GM21576 (cell line): ENCODE measurements around the gene SEMA3E.
"Not testable (repeated sequence)": the region's sequence is repeated elsewhere in the genome, so short reads cannot be mapped to it uniquely, and the experiment has no call there.

Experiments used
- ATAC-seq: cut with Tn5 transposase; IDR thresholded peaks from one replicate; pipeline ENCODE4 v1.9.1; 2021; ENCODE audit warnings: mild to moderate bottlenecking, moderate library complexity; ENCODE audit not compliant: unreplicated experiment

The SEMA3E gene

DNA sequence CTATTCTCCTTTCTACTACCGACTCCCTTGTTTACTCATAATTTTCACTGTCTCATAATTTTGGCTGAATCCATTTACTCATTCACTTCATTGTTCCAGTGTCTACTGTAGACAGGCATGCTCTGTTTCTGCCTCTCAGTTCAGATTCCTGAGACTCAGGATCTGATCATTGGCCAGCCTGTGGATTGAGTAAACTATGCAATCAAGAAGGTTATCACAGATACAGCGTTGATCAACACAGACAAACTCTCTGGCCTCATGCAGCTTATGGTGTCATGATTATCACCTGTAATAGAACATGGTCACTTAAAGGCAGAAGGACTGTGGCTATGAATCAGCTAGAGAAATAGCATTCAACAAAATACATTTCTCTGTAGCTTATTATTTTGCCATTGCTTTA lies 86.0 kb downstream of the SEMA3E start:
- no peak for ATAC-seq

DNA sequence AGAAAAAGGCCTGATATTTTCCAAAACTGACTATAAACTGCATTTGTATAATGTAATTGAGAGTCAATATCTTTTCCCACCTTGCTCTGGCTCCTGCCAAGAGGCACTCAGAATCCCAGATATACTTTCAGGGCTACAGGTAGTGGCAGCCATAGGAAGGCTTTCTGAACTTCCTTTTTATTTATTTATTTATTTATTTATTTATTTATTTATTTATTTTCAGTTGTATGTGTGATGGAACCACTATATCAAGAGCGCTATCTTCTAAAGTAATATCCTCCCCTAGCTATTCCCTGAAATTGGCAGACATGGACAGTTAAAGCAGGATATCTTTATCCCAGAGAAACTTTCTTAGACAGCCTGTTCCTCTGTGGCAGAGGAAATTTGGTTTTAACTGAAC lies 86.7 kb downstream of the SEMA3E start:
- no peak for ATAC-seq

DNA sequence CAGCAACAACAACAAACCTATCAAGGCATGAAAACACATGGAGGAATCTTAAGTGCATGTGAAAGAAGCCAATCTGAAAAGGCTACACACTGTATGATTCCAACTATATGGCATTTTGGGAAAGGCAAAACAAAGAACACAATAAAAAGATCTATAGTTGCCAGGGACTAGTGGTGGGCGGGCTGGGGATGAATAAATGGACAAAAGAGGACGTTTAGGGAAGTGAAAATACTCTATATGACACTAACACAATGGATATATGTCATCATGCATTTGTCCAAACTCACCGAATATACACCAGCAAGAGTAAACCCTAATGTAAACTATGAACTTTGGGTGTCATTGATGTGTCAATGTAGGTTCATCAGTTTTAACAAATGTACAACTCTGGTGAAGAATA lies 89.1 kb downstream of the SEMA3E start:
- ATAC-seq = no peak

DNA sequence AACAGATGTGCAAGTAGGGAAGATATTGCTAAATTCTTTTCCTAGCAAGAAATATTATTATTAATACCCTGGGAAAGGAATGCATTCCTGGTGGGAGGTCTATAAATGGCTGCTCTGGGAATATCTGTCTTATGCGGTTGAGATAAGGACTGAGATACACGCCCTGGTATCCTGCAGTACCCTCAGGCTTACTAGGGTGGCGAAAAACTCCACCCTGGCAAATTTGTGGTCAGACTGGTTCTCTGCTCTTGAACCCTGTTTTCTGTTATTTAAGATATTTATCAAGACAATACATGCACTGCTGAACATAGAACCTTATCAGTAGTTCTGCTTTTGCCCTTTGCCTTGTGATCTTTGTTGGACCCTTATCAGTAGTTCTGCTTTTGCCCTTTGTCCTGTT lies 96.4 kb downstream of the SEMA3E start:
- ATAC-seq = not testable (repeated sequence)

DNA sequence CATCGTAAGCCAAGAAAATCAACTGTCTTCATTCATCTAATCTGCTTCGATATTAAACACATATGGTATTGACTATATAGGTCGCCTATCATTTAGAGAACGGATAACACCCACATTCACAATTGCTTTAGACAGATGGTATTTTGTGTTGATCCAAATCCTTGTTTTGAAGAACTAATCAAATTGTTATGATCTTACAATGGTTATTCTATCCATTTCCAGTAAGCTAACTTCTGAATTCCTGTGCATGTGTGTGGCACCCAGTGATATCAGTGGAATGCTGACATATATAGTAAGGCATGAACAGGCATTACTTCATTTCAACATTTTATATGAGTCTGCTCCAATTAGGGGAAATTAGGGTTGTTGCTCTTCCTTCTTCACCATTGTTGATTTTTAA lies 98.8 kb downstream of the SEMA3E start:
- ATAC-seq = no peak

DNA sequence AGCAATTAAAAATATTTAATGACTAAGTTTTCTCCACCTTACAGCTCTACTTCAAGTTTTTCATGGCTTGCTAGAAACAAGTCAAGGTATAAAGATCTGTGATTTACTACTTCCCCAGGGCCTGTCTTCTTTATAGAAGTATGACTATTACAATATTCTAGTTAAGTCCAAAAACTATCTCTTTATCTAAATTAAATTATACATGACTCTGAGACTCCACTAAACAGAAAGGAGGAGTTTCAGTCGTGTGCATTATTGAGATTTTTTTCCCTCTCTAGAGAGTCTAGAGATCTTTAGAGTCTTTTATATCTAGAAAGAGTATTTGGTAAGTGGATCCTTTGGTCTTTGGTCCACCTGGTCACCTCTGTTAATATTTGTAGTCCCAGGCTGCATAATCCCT lies 100.7 kb downstream of the SEMA3E start:
- ATAC-seq = no peak

DNA sequence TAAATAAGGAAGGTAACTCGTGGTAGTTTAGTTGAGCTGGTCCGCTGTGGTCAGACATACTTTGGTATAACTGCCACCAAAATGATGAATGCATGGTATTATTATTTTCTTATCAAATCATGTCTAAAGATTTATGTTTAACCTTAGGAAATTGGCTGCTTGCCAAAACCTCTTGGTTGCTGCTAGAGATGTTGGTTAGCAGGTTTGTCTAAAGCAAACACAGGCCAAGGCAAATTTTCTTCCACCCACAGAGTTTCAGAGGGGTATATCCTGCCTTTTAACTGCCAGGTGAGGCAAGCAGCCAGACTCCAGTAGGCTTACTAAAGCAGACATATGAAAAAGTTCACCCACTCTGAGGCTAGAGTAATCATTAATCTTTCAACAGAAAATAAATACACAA lies 101.4 kb downstream of the SEMA3E start:
- peak; percentile 47 for ATAC-seq

DNA sequence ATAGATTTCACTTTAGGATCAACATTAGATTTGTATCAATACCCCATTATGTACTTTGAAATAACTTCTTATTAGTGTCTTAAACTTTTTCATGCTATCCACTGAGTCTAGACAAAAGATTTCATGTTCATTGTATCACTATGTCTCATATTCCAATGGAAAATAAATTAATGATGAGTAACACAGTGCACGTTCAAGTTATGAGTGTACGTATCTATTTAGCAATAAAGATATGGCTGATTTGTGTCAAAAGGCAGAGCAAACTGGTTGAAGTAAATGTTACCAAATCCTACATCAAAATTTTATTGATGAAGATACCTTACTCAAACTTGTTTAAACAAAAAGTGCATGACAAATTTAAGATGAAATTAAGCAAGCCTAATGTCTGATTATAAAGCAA lies 102.4 kb downstream of the SEMA3E start:
- ATAC-seq = no peak

DNA sequence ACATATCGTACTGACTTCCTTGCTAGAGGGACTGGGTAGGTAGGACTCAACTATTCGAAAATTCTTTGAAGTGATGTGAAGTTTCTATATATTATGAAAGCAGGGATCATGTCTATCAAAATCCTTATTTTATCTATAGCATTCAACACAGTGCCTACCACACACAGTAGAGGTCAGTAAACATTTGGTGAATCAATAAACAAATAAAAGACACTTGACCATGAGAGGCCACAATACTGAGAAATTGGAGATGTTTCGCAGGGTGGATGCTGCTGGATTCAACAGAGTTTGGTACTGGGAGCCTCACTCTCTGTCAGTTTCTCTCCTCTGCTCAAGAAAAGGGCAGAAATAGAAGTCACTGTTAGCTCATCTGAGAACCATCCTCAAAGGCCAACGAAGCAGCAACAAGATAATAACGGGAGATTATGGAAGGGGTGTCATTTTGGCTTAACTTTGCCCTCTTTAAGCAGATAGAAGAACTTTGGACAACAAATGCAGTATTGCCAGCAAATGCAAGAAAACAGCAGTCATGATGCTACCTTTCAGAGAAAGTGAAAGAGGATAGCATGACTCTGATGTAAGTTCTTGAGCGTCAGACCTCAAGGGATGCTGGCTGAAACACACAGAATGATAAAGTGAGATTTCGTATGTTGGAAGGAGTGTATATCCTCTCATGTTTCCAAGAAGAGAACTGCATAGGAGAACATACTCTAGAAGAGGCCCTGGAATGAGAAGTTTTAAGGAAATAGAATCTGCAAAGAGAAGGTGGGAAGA lies 107.6 kb downstream of the SEMA3E start:
- no peak for ATAC-seq

DNA sequence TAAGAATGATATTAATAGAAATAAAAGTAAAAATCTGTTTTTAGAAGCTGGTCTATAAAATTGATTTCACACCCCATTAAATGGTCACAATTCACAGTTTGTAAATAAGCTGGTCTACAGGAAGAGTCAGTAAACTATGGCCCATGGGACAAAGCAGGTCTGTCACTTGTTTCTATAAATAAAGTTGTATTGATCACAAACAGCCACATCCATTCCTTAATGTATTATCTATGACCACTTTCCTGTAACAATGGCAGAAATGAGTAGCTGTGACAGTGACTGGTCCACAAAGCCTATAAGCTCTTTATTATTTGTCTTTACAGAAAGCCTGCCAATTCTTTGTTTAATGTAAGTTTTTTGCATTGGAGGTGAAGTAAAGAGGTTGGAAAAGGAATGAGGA lies 114.5 kb downstream of the SEMA3E start:
- ATAC-seq = no peak

DNA sequence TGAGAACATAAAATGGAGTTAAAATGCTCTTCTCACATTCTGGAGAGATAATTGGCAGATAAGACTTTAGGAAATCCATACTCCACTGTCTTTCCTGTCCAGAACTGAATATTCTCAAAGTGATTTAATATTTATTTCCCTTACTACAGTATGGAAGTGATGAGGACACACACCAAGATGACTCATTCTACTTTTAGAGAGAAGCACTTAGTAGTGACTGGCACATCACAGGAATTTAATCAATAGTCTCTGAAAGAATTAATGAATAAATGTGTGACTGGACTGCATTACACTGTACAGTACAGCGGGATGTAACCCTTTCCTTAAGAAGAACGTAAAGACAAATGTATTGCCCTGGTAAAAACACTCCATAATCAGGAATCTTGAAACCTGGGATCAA lies 116.7 kb downstream of the SEMA3E start:
- no peak for ATAC-seq

DNA sequence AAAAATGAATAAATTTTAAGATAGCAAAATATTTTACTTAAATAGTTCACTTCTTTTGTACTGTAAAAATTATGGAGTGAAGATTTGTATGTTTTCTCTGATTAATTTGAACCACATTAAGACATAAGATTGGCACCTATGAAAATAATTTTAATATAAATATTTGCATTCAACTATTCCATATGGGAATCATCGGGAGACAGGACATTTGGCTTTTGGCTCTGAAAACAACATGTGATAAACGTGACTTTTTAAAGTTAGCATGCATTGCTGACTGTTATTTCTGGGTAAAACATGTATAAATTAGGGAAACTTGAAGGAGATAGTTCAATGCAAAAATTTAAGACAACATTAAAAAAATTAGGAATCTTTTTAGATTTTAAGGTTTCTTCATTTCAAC lies 117.2 kb downstream of the SEMA3E start:
- no peak for ATAC-seq

DNA sequence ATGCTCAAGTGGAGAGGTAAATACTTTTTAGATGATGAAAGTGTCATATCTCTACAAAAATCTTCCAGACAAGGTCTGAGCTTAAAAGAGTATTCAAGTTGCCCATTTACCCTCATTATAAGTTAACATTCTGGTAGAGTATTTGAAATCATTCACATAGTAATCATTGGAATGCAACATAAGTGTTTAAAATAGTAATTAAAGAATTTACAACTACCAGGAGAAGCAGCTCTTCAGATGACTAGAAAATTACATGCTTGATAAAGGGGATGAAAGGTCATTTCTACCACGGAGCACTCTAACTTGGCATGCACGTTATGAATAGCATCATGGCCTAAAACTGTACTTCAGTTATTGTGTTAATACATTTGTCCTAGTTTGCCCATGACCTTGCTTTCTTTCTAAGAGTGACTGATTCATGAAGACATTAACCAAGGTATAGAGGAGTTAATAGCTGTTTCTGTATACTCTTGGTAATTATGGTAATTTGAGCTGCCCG lies 120.0 kb downstream of the SEMA3E start:
- no peak for ATAC-seq

DNA sequence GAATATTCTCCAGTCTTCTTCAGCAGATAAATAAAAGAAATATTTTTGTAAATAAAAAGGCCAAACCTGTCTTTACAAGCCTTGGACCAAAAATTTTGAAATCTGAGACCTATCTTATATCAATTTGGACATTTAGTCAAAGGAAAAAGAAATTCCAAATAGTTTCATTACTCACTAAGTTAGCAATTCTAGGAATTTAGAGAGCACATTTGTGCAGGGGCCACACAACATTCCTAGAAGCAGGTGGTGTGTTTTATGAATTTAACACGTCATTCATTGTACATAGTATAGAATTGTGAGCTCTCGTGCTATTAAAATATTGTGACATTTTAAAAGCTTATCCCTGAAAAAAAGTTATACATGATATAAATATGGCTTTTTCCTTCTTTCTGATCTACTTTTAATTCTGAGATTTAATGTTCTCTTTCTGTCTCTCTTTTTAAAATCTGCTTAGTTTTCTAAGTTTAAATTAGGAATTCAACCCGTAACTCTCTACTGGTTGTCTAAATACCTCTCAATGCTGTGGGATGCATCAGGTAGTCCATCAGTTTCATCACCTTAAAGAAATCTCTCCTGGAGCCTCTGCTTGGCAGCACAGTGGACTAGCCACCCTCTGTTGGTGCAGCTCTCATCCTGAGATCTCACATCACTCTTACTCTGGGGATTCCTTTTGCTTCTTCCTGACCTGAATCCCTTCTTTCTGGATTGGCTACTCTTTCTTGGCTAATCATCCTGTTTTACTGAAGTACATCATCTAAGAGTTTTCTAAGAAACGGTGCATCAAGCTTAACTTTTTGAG lies 124.5 kb downstream of the SEMA3E start:
- ATAC-seq = no peak

DNA sequence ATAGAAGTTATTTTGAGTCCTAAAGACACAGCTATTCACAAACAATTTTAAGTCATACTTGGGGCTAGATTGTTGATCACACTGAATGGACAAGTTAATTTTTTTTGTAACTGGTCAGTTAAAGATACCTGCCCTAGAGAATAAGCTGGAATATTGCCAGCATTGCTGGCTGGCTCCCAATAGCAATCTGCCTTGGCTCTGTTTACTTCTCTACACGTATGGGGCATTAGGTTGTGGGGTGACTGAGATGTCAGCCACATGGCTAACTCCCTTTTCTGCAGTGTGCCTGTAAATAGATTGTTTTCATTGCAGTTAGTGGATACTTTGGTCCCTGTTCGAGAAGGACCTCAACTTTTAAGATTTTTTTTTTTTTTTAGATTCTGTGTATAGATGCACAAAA lies 128.2 kb downstream of the SEMA3E start:
- no peak for ATAC-seq

DNA sequence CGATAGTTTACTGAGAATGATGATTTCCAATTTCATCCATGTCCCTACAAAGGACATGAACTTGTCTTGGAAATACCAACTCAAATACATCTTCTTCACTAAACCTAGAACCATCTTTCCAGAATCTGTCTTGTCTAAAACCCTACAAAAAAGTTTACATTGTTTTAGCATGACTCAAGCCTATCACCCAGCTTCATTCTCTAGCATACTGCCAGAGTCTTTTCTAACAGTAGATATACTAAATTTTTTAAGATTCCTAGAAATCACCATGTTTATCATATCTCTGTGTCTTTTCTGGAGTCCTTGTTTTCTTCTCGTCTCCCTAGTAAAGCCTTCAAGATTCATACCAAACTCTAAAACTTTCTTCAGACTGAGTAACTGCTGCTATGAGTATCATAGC lies 129.7 kb downstream of the SEMA3E start:
- no peak for ATAC-seq

DNA sequence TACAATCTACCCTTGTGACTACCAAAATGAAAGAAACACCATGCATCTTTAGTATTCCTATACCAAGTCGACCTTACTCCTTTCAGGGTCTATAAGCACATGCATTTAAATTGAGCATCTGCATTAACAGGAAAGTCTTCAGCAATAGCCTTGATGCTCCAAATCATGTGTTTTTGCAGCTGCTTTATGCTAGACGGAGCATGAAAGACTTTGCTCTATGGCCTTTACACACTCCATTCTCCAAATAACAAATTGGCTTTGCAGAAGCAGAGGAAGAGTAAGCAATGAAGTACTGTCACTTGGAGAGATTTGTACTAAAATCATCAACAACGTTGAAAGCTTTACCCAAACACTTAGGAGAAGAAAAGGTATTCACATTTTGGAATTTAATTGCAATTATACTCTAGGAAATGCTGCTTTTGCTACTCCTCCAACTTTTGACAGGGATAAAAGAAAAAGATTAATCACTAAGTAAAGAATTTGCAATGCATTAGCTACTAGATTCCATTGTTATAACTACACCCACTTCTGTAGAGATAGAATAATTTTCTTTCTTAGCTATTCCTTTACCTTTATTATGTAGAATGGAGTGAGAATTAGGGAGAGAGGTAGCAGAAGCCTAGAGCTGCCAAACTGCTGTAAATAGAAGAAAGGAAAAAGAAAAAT lies 131.8 kb downstream of the SEMA3E start:
- ATAC-seq = no peak

DNA sequence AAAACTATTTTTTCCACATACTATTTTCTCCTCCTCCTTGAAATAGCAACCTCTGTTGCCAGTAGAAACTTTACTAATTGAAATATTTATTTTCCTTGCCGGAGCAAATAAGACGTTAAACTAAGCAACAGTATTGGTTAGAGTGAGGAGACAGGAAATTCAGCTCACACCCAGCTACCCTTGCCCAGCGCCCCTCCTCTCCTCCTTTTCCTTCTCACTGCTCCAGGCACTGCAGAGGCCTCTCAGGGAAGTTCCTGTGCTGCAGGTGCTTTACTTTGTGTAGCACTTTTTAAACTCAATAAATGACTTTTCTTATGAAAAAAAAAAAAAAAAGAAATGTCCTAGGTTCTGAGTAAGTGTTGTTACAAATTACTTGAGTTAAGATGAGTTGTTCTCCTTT lies 134.0 kb downstream of the SEMA3E start:
- no peak for ATAC-seq

DNA sequence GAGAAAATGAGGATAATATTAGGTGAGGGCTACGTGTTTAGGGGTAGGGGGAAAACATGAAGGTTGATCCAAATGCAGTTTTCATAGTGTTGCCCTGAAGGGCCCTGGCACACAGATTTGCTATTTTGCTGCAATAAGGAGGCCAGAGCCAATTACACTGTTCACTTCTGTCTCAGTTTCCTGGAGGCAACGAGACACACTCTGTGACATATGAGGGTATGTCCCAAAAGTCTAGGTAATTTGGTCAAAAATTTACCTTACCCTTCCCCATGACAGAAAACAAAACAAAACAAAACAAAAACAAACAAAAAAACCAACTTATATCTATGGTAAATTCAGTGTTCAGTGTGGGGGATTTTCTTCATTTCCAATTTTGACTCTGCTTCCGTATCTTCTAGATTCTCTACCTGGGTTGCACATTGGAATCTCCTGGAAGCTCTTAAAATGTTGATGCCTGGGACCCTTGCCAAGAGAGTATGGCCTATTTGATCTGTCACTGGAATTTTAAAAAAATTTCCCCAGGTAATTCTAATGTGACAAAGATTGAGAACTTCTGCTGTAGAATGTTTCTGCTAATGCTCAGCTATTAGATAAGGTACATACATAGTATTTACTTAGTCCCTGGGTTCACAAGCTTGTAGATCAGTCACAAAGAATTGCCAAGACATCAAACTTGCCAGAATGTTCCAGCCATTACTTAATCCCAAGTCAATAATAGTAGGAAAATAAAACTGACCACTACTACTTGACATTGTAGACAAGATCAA lies 139.5 kb downstream of the SEMA3E start:
- ATAC-seq = no peak

DNA sequence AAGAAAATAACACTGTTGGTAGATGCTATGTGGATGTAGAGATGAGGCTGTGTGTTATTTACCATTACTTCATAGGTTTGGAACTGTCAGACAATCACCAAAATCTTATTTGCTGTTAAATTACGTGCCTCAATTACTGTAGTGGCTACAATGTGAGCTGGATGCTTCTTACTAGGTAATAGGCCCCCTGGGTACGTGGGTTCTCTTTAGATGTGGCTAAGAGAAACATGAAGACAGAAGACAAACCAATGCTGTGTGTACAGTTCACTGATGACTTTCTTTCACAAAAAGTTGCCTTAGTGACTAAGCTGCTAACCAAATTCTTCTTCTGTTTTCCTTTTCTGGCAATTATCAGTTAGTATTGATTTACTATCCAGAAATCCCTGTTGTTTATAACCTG lies 144.6 kb downstream of the SEMA3E start:
- ATAC-seq = no peak

DNA sequence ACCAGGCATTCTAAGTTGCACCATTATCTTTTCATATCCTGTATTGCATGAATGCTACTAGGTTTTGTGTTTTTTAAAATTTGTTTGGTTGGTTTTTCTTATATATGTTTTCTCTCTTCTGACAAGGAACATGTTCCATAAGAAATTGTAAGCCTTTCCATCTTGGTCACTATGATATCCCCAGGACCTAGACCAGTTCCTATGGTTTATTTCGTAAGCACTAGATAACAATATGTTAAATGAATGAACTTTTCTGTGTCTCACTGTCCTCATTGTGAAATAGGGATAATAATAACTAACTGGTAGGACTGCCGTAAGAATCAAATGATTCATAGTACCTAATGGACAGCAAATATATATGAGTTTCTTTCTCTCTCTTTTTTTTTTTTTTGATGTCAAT lies 146.3 kb downstream of the SEMA3E start:
- no peak for ATAC-seq
